NCI-H2107 (cell line): ENCODE results near the gene OR2V2.
"Not testable (repeated sequence)": the region's sequence is repeated elsewhere in the genome, so short reads cannot be mapped to it uniquely, and the experiment has no call there.

Experiments used
- DNase-seq: peaks from one replicate; lab custom pipeline; 2025; lab: John Stamatoyannopoulos, UW

Gene OR2V2

GRCh38 chr5:181146927-181147636 is at the start of gene OR2V2:
Gene OR2V2 (plus strand): TSS chr5:181147586. CDS start chr5:181154943, 7,357 bp downstream.
- not testable (repeated sequence) for DNase-seq

- DNase-seq, result not testable (repeated sequence)
These were observed 49.5 kb upstream of the OR2V2 start for GRCh38 chr5:181097759-181098491.

- no peak for DNase-seq
These were observed 48.4 kb upstream of the OR2V2 start for GRCh38 chr5:181098762-181099601.

GRCh38 chr5:181099602-181100086 is 47.7 kb upstream of the OR2V2 start:
- no peak for DNase-seq

GRCh38 chr5:181100121-181100875 is 47.1 kb upstream of the OR2V2 start:
- DNase-seq, result no peak

- DNase-seq, result not testable (repeated sequence)
These were observed 46.2 kb upstream of the OR2V2 start for GRCh38 chr5:181101030-181101641.

- DNase-seq, result not testable (repeated sequence)
These were observed 45.3 kb upstream of the OR2V2 start for GRCh38 chr5:181101930-181102674.

GRCh38 chr5:181104259-181104568 is 43.2 kb upstream of the OR2V2 start:
- not testable (repeated sequence) for DNase-seq

GRCh38 chr5:181104606-181105390 is 42.6 kb upstream of the OR2V2 start:
- DNase-seq, result not testable (repeated sequence)

GRCh38 chr5:181105391-181106025 is 41.9 kb upstream of the OR2V2 start:
- DNase-seq, result no peak

GRCh38 chr5:181107699-181108098 is 39.7 kb upstream of the OR2V2 start:
- no peak for DNase-seq

- no peak for DNase-seq
These were observed 38.7 kb upstream of the OR2V2 start for GRCh38 chr5:181108578-181109165.

- DNase-seq, result no peak
These were observed 37.8 kb upstream of the OR2V2 start for GRCh38 chr5:181109489-181110013.

- no peak for DNase-seq
These were observed 36.4 kb upstream of the OR2V2 start for GRCh38 chr5:181111010-181111409.

GRCh38 chr5:181112476-181112875 is 34.9 kb upstream of the OR2V2 start:
- no peak for DNase-seq

- DNase-seq, result not testable (repeated sequence)
These were observed 33.8 kb upstream of the OR2V2 start for GRCh38 chr5:181113572-181113971.

- no peak for DNase-seq
These were observed 33.0 kb upstream of the OR2V2 start for GRCh38 chr5:181114284-181114843.
